Stimulated activated CD4-positive, alpha-beta T cell treated with anti-CD3 and anti-CD28 coated beads, Interleukin-15, amount 100 ng/mL, for 1 hour (primary cell): ENCODE measurements around the gene CARTPT.
A peak's percentile ranks its signal among the peaks of the same experiment; 100 is the strongest.

Experiments used
- DNase-seq, 2 donors: peaks; one replicate each; pipeline ENCODE4 v3.0.0-alpha.2; 2020; ENCODE audit warnings: low read depth in 1 of 2, low spot score in 1 of 2

The CARTPT gene

DNA sequence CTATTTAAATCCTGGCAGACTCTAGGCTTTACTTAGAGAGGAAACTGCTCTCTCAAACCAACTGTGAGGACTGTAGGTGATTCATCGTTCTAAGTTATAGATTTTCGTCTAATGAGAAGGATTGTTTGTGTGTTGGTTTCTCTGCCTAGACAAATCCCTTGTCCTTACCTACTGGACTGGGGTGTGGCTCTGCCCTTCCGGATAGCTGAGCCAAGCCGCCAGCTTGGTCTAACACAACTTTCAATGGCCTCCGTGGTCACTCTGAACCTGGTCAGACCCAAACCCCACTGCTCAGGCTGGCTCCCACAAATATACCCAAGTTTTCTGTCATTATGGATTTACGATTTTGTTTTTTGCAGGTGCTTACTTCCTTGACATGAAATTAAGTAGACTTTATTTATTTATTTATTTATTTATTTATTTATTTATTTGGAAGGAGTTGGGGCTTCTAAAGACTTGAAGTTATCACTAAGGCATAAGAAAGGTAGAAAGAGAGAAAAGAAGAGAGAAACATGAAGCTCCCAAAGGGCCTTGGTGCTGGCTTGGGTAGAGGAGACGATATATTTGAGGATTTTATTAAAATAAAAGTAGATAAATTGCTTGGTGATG, 19.0 kb downstream of the CARTPT start:
- no peak for DNase-seq

DNA sequence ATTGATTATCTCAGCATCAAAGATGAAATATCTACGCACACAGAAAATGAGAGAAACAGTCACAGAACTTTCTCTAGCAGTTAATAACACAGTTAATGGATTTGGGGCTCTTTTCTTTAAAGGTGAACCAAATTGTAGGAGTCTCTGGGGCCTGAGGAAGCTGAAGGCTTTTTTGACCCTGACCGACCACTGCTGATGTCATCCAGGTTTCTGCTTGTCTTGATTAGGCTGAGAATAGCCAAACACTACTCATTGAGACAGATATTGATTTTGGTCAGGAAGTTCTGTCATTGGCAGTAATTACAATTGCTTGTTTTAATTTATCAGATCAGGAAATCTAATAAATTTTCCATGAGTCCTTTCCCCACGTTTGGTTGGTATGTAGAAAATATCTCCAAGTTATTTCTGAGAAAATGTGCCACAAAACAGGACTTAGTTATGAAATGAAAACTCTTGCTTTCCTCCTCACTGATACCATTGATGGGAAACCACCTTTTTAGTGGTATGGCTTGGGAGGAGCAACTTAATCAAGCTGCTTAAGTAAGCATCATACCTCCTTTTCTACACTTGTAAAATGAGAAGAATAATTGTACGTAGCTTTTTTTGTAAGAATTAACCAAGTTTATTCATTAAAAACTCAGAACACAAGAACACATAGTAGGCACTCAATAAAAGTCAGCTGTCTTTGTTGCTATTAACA, 19.7 kb downstream of the CARTPT start:
- DNase-seq = no peak

DNA sequence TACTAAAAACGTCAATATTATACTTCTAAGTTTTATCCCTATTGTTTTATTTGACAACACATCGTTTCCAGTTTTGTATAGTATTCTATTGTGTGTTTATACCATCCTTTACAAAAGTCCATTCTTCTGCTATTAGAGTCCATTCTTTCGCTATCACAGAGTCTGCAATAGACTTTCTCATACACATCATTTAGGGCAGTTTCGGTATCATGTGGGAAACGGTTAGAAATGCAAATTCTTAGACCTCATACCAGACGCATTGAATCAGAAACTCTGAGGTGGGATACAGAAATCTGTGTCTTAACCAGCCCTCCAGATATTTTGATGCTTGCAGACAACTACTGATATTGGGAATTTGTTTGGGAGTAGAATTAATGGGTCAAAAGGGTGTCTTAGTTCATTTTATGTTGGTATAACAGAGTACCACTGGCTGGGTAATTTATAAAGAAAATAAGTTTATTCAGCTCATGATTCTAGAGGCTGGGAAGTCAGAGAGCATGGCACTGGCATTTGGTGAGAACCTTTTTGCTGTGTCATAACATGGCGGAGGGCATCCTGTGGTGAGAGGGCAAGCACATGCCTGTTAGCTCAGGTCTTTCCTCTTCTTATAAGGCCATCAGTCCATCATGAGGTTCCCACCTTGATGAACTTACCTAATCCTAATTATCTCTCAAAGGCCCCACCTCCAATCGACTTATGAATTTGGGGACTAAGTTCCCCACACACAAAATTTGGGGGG, 21.1 kb downstream of the CARTPT start:
- no peak for DNase-seq

DNA sequence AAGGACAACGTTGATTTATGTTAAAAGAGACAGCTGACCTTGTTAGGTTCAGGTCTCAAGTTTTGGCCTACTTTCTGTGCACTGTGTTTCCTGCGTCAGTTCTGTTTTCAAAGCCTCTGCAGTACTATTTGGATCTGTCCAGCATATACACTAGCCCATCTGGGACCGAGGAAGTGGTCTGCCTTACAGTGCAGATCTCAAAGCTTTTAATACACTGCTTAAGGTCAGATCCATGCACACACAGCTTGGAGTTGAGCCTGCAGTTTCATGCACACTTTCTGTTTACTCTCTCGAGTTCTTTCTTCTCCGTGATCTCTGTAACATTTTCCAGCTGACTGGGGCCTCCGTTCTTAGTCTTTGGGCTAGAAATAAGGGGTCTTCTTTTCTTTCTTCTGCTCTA, 24.1 kb downstream of the CARTPT start:
- no peak for DNase-seq

DNA sequence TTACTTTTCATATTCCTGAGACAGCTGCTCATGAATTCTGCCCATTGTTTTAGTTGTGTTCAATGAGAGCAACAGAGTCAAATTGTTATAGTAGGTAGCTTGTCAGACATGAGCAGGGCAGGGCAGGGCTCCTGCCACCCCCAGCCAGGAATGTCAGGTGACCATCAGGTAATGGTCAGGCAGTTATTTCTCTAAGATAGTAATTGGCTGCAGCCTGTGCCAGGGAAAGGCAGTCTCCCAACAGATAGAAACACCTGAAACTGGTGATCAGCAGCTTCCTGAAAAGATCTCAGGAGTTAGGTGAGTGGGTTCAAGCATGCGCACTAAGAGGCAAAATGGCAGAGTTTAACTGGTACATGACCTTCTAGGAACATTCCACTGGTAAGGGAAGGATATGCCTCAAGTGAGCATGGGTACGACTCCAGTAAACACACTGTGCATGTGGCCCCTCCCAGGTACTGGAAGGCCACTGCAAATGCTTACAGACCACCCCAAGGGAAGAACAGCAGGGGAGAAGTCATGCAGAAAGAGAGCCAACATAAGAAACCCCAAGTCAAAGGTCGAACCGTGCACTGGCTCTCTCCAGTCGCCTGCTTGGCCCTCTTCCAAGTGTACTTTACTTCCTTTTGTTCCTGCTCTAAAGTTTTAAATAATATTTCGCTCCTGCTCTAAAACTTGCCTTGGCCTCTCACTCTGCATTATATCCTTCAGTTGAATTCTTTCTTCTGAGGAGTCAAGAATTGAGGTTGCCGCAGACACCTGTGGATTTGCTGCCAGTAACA, 25.1 kb downstream of the CARTPT start:
- DNase-seq = no peak

DNA sequence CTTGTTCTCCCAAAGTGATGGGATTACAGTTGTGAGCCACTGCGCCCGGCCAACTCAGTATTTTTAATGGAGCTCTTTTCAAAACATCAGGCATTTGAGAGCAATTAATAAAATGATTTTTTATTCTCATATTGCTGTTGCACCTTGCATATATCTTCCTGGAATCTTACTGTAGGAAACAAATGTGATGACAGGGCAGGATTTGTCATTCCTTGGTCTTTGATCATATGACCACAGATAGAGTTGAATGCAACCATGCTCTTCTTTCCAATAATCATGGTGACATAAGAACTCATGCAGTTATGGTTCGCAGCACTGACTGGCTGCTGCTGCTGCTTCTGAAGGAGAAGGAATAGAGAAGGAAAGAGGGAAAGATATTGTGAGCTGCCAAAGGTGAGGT, 28.1 kb downstream of the CARTPT start:
- DNase-seq = no peak

DNA sequence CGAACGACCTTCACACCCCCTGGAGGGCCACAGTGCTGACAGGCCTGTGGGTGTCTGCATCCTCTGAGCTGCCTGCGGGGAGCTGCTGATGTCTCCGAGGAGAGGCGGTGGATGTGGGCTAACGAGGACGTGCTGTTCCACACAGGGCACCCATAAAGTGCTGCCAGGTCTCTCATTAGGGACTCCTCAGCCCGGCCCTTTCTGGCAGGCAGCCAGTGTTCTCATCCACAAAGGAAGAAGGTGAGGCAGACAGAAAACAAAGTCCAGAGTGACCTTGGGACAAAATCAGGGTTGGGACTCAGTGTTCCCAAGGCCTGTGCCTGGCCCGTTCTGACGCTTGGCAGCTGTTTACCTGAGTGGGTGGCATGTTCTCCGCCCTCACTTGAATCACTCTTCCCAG, 29.3 kb downstream of the CARTPT start:
- DNase-seq = no peak

DNA sequence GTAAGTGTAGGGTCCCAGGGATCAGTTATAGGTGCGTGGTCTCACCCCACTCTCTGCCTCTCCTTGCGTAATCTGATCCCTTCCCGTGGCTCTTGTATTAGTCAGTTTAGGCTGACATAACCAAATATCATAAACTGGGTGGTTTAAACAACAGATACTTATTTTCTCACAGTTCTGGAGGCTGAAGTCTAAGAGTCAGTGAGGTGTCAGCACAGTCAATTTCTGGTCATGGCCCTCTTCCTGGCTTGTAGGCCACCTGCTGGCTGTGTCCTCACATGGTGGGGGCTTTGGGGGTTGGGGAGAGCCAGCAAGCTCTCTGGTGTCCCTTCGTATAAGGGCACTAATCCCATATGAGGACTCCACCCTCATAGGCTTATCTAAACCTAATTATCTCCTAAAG, 32.3 kb downstream of the CARTPT start:
- no peak for DNase-seq

DNA sequence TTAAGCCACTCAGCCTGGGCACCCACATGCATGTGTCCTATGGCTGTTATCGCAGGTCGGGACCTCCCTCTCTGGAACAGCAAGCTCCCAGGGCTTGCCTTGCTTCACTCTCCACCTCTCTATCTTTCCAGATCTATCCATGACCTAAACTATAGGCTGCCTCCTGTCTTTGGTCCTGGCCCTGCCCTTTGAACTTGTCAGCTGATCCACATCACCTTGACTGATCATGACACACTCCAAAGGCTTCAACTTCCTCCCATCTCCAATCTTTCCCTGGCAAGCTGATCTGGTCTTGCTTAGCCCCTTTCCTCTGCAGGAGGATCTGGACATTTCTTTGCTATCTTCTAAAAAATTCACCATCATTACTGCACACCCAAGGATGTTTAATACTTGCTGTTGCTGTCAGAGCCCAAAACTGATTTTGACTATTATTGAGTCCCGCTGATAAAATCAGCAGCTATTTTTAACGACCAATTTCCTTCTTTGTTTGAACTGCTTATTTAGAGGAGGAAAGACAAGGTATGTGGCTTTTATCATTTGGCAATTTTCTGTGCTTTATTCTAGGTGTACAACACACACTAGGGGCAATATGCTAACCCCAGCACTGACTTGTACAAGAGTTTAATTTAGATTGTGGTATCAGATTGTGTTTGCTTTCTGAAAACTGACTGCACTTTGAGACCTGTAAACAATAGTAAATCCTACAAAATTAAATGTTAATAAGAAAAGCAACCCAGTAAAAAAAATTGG, 33.5 kb downstream of the CARTPT start:
- no peak for DNase-seq

DNA sequence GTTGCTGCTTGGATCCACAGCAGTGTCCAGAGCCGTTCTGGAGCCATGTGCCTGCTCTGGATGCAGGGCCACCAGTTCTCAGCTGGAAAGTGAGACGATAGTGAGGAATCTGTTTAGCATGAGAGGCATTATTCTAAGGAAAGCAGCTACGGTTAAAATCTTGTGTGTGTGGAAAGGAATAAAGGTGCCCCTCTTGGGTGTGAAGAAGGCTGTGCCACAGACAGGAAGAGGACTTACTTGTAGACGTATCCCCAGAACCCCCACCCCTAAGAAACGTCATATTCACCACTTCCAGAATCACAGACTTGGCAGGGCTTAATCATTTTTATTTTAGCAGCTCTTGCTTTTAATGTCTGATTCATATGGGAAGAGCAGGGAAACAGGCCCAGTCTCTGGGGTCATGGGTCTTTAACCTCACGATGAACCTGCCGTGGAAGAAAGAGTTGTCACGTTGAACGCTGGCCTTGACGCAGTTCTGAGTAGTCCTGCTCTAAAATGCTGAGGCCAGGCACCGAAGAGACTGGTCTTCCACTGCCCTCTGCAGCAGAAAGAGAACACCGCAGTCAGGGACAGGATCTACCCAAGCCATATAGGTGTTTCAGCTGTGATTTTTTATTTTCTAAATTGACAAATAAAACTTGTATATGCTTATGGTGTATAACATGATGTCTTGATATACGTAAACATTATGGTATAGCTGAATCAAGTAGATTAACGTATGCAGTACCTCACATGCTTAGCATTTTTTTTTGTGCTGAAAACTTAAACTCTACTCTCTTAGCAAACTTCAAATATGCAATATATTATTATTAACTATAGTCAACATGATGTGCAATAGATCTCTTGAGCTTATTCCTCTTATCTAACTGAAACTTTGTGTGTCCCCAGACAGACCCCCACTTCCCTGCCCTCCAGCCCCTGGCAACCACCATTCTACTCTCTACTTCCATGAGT, 38.8 kb downstream of the CARTPT start:
- DNase-seq = peak in 1 of 2 donors; percentile 3

DNA sequence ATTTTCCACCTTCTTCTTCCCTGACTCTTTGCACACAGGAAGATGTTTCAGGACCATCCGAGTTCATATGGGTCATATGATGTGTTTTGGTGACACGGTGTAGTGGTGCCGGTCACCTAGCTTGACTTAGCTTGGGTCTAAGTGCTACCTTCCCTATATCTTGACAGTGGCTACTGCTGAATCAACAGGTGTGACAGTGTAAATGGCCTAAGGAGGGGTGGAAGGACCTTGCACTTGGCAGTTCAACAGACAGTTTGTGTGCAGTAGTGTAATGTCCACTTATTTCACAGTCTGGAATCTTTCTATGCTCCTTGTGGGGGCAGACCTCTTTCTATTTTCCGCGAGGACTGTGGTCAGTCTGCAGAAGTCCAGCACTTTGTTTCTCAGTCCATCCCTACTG, 43.8 kb downstream of the CARTPT start:
- DNase-seq = no peak

DNA sequence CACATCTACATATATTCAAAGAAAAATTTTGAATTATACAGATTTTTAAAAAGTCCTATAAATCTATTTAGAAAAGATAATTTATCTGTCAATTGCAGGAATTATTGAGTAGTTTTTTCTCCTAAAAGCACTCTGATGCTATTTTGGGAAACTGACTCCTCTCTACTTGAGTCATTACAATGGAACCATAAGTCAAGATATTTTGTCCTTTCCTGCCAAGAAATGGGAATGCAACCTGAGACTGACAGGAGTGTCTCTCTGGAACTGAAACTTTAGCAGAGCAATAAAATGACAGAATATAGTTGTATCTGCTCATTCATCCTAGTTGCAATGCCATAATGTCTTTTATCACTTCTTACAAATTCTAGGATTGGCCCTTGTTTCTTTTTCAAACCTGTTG, 48.6 kb downstream of the CARTPT start:
- no peak for DNase-seq

DNA sequence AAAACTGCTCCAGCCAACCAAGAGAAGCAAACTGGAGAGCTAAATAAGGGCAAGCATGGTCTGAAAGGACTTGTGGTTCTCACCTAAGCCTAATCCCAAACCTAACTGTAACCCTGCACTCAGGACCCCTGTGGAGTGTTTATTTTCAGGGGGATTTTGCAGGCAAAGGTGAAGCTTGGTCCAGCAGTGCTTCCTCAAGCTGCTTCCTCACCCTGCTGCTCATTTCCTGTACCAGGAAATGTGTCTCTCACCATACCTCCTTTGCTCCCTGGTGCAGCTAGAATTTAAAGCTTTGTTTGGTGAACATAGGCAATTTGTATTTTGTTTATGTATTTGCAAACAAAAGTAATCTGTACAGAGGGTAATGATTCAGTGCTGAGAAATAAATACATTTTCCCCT, 50.2 kb downstream of the CARTPT start:
- DNase-seq = no peak

DNA sequence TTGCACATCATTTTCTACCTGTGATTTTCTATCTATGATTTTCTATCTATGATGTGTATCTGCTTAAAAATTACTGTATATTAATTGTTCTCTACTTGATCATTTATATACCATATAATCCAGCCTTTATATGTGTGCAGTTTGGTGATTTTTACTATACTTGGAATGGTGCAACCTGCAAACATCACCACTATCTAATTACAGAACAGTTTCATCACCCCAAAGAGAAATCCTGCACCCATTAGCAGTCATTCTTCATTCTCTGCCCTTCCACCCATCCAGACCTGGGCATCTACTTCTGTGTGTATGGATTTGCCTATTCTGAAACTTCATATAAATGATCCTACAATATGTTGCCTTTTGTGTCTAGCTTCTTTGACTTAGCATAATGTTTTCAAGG, 51.3 kb downstream of the CARTPT start:
- no peak for DNase-seq
